Uterus (tissue), 2 donors: Measurements from ENCODE around the gene NFKB2.

Source experiments
- CTCF ChIP-seq, 4 experiments: fragments of 200-600 bp in 2 of 4; fragments of 450-650 bp in 2 of 4; sonication (generic) in 2 of 4; IDR thresholded peaks; one replicate each; pipeline ENCODE4 v1.5.1; 2016 to 2019; ENCODE audit warnings: antibody characterized with exemption in 4 of 4, mild to moderate bottlenecking in 2 of 4, moderate library complexity in 1 of 4
- POLR2A ChIP-seq, 2 donors: fragments of 450-650 bp; IDR thresholded peaks; one replicate each; pipeline ENCODE4 v1.6.1; 2016; ENCODE audit warnings: antibody characterized with exemption in 2 of 2, mild to moderate bottlenecking in 1 of 2, moderate library complexity in 1 of 2

DNA sequence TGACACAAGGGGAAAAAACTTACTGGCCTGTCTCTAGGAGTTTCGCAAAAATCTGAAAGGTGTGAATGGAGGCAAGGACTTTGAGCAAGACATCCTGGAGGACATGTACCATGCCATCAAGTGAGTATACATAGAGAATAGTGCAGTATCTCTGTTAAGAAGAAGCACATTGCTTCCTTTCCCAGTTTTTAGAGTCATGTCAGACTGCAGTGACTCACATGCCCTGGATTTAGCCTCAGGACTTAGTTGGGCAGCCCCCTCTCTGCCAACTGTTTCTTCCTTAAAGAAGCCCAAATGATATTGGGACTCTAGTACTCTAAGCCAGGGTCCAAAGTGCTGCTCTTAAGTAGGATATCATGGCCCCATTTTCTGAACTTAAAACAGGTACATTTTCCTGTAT lies 28.1 kb upstream of the NFKB2 start:
- TF ChIP-seq CTCF (IDR thresholded peaks at IDR 0.05), result no peak
- TF ChIP-seq POLR2A (IDR thresholded peaks at IDR 0.05), result no peak
